HCT116 (cell line): ENCODE results near the gene CNGA1. TPM values are rescaled to one million over a fixed set of nuclear protein-coding genes. Genes with fewer than 3 reads are reported as not detected.

Experiments
- ATAC-seq: fragments of 200-7000 bp; cut with Tn5 transposase; 2 replicates; pipeline ENCODE4 v1.9.1; 2020; ENCODE audit warnings: mild to moderate bottlenecking, moderate library complexity
- BruUV-seq: library from RNA; stranded (reverse); fragments of 400-500 nt; replicated peaks from 2 replicates; lab custom pipeline; 2021; lab: Mats Ljungman, UMichigan
- CTCF ChIA-PET: fragments of 300-600 bp; sonication (Branson Sonifier 250); formaldehyde crosslinking; loops from one replicate; lab custom pipeline; 2021; ENCODE audit warnings: antibody characterized with exemption; lab: Charles Lee
- POLR2A ChIA-PET: fragments of 300-600, 350-600 bp; sonication (Branson Sonifier 250); formaldehyde crosslinking; loops from one replicate; lab custom pipeline; 2021; ENCODE audit warnings: antibody characterized with exemption; lab: Charles Lee
- RAD21 ChIA-PET, 2 experiments: fragments of 300-600 bp; sonication (Branson Sonifier 250); formaldehyde crosslinking; loops; one replicate each; lab custom pipeline; 2023; ENCODE audit warnings: low total read pairs in 2 of 2; ENCODE audit not compliant: uncharacterized antibody in 2 of 2, unreplicated experiment in 2 of 2, low non-redundant PET in 1 of 2; lab: Charles Lee
- DNase-seq: peaks from one replicate; pipeline ENCODE4 v3.0.0-alpha.2; 2010; ENCODE audit warnings: low read depth, low spot score
- H2AFZ ChIP-seq: fragments of 200-600 bp; shearing (Covaris generic), sonication (generic); 2 replicates; pipeline ENCODE4 v1.6.1; 2017; ENCODE audit warnings: low read depth, mixed run types, mixed read lengths, antibody characterized with exemption, low read length; ENCODE audit not compliant: poor library complexity, severe bottlenecking
- H3K27ac ChIP-seq: 2 replicates; pipeline ENCODE4 v1.5.1; 2012; ENCODE audit warnings: low read depth, low read length
- H3K27me3 ChIP-seq: fragments of 200-600 bp; sonication (generic); 2 replicates; pipeline ENCODE4 v1.6.1; 2016; ENCODE audit warnings: mixed run types, low read length, mixed read lengths; ENCODE audit not compliant: insufficient read depth
- H3K36me3 ChIP-seq, 2 experiments: fragments of 200-500 bp in 1 of 2; fragments of 200-600 bp in 1 of 2; sonication (Bioruptor generic) in 1 of 2; sonication (generic) in 1 of 2; 2 replicates each; pipeline versions ENCODE4 v1.5.1 to v1.6.1; 2014 to 2016; ENCODE audit warnings: low read length in 2 of 2, inconsistent platforms in 1 of 2, mixed read lengths in 1 of 2, mixed run types in 1 of 2; ENCODE audit not compliant: insufficient read depth in 2 of 2, control insufficient read depth in 1 of 2
- H3K4me1 ChIP-seq, 2 experiments: fragments of 200-600 bp in 1 of 2; sonication (generic) in 1 of 2; 2 replicates each; pipeline versions ENCODE4 v1.5.1 to v1.6.1; 2012 to 2017; ENCODE audit warnings: low read length in 2 of 2, inconsistent platforms in 1 of 2, mild to moderate bottlenecking in 1 of 2, mixed read lengths in 1 of 2, mixed run types in 1 of 2, moderate library complexity in 1 of 2; ENCODE audit not compliant: insufficient read depth in 2 of 2, control insufficient read depth in 1 of 2
- H3K4me2 ChIP-seq: fragments of 200-600 bp; sonication (generic); 2 replicates; pipeline ENCODE4 v1.6.1; 2017; ENCODE audit warnings: mixed run types, low read length, mixed read lengths
- H3K4me3 ChIP-seq, 2 experiments: fragments of 200-600 bp in 1 of 2; sonication (generic) in 1 of 2; replicated peaks in 1 of 2; 2 replicates each; pipeline ENCODE4 v1.5.1; 2011 to 2016; ENCODE audit warnings: low read length in 2 of 2, control low read depth in 1 of 2, low read depth in 1 of 2, mild to moderate bottlenecking in 1 of 2, mixed read lengths in 1 of 2, mixed run types in 1 of 2
- H3K79me2 ChIP-seq: fragments of 200-600 bp; sonication (generic); 2 replicates; pipeline ENCODE4 v1.6.1; 2017; ENCODE audit warnings: mild to moderate bottlenecking, mixed run types, low read length, moderate library complexity, mixed read lengths; ENCODE audit not compliant: insufficient read depth
- H3K9ac ChIP-seq: fragments of 200-600 bp; sonication (generic); 2 replicates; pipeline ENCODE4 v1.6.1; 2016; ENCODE audit warnings: low read length, mixed read lengths
- H3K9me2 ChIP-seq: fragments of 200-600 bp; sonication (generic), shearing (Covaris generic); 2 replicates; pipeline ENCODE4 v1.6.1; 2017; ENCODE audit warnings: mixed run types, mild to moderate bottlenecking, moderate library complexity; ENCODE audit not compliant: insufficient read depth
- H3K9me3 ChIP-seq, 2 experiments: fragments of 200-500 bp in 1 of 2; fragments of 200-600 bp in 1 of 2; sonication (Bioruptor generic) in 1 of 2; sonication (generic) in 1 of 2; 2 replicates each; pipeline ENCODE4 v1.6.1; 2014 to 2017; ENCODE audit warnings: low read length in 2 of 2, mixed read lengths in 2 of 2, inconsistent platforms in 1 of 2, low read depth in 1 of 2, mild to moderate bottlenecking in 1 of 2, mixed run types in 1 of 2, moderate library complexity in 1 of 2; ENCODE audit not compliant: control insufficient read depth in 1 of 2, insufficient read depth in 1 of 2
- H4K20me1 ChIP-seq: fragments of 200-600 bp; sonication (generic), shearing (Covaris generic); 2 replicates; pipeline ENCODE4 v1.6.1; 2017; ENCODE audit warnings: mixed run types, mild to moderate bottlenecking, moderate library complexity; ENCODE audit not compliant: insufficient read depth
- CEBPB ChIP-seq: IDR thresholded peaks from 2 replicates; pipeline ENCODE4 v1.6.1; 2012; ENCODE audit warnings: low read depth
- EGR1 ChIP-seq: IDR thresholded peaks from 2 replicates; pipeline ENCODE4 v1.6.1; 2012; ENCODE audit warnings: low read depth
- EZH2phosphoT487 ChIP-seq: fragments of 200-600 bp; IDR thresholded peaks from 2 replicates; pipeline ENCODE4 v1.6.1; 2018; ENCODE audit warnings: antibody characterized with exemption, borderline replicate concordance
- JUND ChIP-seq: IDR thresholded peaks from 2 replicates; pipeline ENCODE4 v1.6.1; 2012
- POLR2A ChIP-seq: IDR thresholded peaks from 2 replicates; pipeline ENCODE4 v1.7.0; 2011; ENCODE audit warnings: borderline replicate concordance; ENCODE audit not compliant: insufficient read depth, insufficient read length; ENCODE audit errors: extremely low read depth
- POLR2AphosphoS5 ChIP-seq: IDR thresholded peaks from 2 replicates; pipeline ENCODE4 v1.6.1; 2011; ENCODE audit warnings: mild to moderate bottlenecking, low read depth, low read length, moderate library complexity
- RAD21 ChIP-seq: IDR thresholded peaks from 2 replicates; pipeline ENCODE4 v1.6.1; 2012; ENCODE audit warnings: low read depth, mild to moderate bottlenecking
- SIN3A ChIP-seq: IDR thresholded peaks from 2 replicates; pipeline ENCODE4 v1.6.1; 2012; ENCODE audit warnings: low read depth
- SRF ChIP-seq: IDR thresholded peaks from 2 replicates; pipeline ENCODE4 v1.6.1; 2012; ENCODE audit warnings: low read depth
- ZFX ChIP-seq: fragments of 450-650 bp; IDR thresholded peaks from 2 replicates; pipeline ENCODE4 v1.6.1; 2017
- intact Hi-C: fragments of 100-400 bp; cut with micrococcal nuclease; formaldehyde crosslinking; loops from 2 replicates; pipeline ENCODE4 v1.10.0; 2022
- total RNA-seq: library from RNA; stranded (reverse); gene quantifications from one replicate; pipeline ENCODE4 v1.2.1, GENCODE V29; 2021; ENCODE audit not compliant: unreplicated experiment
- TF ChIP-seq, protein P1 (sequence below): IDR thresholded peaks from 2 replicates; pipeline ENCODE4 v1.6.1; 2011; ENCODE audit warnings: mild to moderate bottlenecking, low read length, moderate library complexity; ENCODE audit not compliant: insufficient replicate concordance; ENCODE audit errors: extremely low read depth
- TF ChIP-seq, protein P2 (sequence below): IDR thresholded peaks from 2 replicates; pipeline ENCODE4 v1.6.1; 2012
- TF ChIP-seq, protein P3 (sequence below), 3 experiments: fragments of 200-600 bp in 1 of 3; sonication (generic) in 1 of 3; IDR thresholded peaks in 2 of 3; conservative IDR thresholded peaks in 1 of 3; 2 replicates each; pipeline ENCODE4 v1.5.1; 2012 to 2017; ENCODE audit warnings: low read depth in 2 of 3, low read length in 2 of 3, antibody characterized with exemption in 1 of 3, borderline replicate concordance in 1 of 3, control low read depth in 1 of 3, mild to moderate bottlenecking in 1 of 3, mixed read lengths in 1 of 3, mixed run types in 1 of 3, moderate library complexity in 1 of 3; ENCODE audit not compliant: insufficient read depth in 1 of 3

CNGA1 gene
- total RNA-seq, 1 experiment from 2014 or later = 2.1 TPM

DNA sequence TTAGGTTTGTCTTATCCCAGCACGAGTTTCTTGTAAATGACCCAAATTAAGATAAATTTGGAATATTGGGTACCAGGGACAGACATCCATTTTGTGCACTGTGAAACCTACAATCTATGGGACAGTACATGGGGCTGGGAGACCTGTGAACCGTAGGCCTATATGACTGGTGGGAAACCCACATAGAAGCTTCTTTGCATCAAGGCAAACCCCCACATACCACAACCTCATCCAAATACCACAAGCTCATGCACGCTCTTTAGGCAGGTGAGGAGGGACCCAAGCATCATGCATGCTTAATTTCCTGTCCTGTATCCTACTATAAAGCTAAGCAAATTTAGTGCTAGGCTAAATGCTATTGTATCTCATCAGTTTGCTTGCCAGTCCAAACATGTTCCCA, 47.9 kb upstream of the CNGA1 start:
- ChIA-PET POLR2A (no interaction called here), CTCF (no interaction called here), RAD21 (no interaction called here)
- DNase-seq (no peak), ATAC-seq (no peak)
- H3K27me3 ChIP-seq = no peaks in the 10 kb centered on the region
- H3K4me1 ChIP-seq = no peaks in the 10 kb centered on the region
- TF ChIP-seq POLR2AphosphoS5 = no peak
- no peak for TF ChIP-seq ZFX
- TF ChIP-seq, protein P1, sequence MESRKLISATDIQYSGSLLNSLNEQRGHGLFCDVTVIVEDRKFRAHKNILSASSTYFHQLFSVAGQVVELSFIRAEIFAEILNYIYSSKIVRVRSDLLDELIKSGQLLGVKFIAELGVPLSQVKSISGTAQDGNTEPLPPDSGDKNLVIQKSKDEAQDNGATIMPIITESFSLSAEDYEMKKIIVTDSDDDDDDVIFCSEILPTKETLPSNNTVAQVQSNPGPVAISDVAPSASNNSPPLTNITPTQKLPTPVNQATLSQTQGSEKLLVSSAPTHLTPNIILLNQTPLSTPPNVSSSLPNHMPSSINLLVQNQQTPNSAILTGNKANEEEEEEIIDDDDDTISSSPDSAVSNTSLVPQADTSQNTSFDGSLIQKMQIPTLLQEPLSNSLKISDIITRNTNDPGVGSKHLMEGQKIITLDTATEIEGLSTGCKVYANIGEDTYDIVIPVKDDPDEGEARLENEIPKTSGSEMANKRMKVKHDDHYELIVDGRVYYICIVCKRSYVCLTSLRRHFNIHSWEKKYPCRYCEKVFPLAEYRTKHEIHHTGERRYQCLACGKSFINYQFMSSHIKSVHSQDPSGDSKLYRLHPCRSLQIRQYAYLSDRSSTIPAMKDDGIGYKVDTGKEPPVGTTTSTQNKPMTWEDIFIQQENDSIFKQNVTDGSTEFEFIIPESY = no peak
- TF ChIP-seq POLR2A = no peak
- H3K9me3 ChIP-seq = no peaks in the 10 kb centered on the region
- no TSS peak for BruUV-seq
- H3K27ac ChIP-seq = no peak overlapping the region
- no peak overlapping the region for H3K9ac ChIP-seq
- no peak overlapping the region for H3K4me3 ChIP-seq
- H3K4me2 ChIP-seq = no peak overlapping the region
- no peaks in the 10 kb centered on the region for H4K20me1 ChIP-seq
- H3K36me3 ChIP-seq = no peaks in the 10 kb centered on the region
- H2AFZ ChIP-seq = no peak overlapping the region
- no peaks in the 10 kb centered on the region for H3K9me2 ChIP-seq
- intact Hi-C loops = no loop called here
- no peaks in the 10 kb centered on the region for H3K79me2 ChIP-seq

DNA sequence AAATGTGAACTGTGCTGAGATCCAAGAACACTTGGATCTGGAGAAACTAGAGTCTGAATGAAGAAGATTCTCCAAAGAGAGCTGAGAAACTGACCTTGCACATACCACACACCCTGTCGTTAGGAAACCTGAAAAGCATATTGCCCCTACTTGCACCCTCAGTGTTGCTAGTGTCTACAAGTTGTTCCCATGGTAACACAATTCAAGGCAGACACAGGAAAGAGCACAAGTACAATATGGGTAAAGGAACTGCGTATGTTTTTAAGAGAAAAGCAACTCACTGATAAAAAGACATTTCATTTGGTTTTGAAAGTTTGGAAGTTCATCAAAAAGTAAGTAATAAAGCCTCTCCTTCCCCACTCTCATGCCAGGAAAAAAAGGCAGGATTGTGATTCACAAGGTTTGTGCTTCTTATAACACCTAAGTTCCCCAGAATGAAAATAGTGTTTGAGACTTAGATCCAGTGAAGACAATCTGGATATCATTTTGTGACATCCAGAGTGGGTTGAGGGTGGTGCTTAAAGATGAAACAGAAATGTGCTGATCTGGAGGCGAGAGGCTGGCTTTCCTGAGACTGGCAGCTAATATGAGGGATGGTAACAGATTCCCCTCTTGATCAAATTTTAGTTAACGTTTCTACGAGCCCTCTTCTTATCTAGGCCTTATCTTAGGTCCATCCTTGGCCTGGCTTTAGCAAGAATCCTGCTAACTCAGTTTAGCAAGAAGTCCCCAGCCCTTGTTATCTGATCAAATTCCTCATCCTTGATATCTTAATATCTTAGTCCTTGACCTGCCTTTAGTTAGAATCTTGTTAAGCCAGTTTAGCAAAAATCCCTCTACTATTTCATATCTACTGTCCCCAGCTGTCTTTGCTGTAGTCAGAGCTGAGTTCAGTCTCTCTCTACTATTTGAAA, 42.4 kb upstream of the CNGA1 start:
- no peaks in the 10 kb centered on the region for H3K79me2 ChIP-seq
- no peak for DNase-seq
- TF ChIP-seq CEBPB (no peak), EZH2phosphoT487 (no peak), JUND (no peak), SRF (no peak), SIN3A (no peak), EGR1 (no peak), RAD21 (no peak)
- TF ChIP-seq, protein P2, sequence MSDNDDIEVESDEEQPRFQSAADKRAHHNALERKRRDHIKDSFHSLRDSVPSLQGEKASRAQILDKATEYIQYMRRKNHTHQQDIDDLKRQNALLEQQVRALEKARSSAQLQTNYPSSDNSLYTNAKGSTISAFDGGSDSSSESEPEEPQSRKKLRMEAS = no peak
- TF ChIP-seq, protein P3, sequence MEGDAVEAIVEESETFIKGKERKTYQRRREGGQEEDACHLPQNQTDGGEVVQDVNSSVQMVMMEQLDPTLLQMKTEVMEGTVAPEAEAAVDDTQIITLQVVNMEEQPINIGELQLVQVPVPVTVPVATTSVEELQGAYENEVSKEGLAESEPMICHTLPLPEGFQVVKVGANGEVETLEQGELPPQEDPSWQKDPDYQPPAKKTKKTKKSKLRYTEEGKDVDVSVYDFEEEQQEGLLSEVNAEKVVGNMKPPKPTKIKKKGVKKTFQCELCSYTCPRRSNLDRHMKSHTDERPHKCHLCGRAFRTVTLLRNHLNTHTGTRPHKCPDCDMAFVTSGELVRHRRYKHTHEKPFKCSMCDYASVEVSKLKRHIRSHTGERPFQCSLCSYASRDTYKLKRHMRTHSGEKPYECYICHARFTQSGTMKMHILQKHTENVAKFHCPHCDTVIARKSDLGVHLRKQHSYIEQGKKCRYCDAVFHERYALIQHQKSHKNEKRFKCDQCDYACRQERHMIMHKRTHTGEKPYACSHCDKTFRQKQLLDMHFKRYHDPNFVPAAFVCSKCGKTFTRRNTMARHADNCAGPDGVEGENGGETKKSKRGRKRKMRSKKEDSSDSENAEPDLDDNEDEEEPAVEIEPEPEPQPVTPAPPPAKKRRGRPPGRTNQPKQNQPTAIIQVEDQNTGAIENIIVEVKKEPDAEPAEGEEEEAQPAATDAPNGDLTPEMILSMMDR (IDR thresholded peaks at IDR 0.05 in 2 of 3, conservative IDR thresholded peaks at IDR 0.05 in 1 of 3; ENCODE audit: borderline replicate concordance in 1 of 3, insufficient read depth in 1 of 3, low read depth in 2 of 3, low read length in 2 of 3) = no peak
- TF ChIP-seq, protein P1 = no peak

More for the DNA sequence above, 42.4 kb upstream of the CNGA1 start:
- H3K4me1 ChIP-seq = no peaks in the 10 kb centered on the region
- no peaks in the 10 kb centered on the region for H3K27me3 ChIP-seq
- CTCF ChIA-PET = no interaction called here
- no peak overlapping the region for H3K4me3 ChIP-seq
- RAD21 ChIA-PET = no interaction called here
- H3K36me3 ChIP-seq = no peaks in the 10 kb centered on the region
- H3K9ac ChIP-seq = no peak overlapping the region
- no peaks in the 10 kb centered on the region for H4K20me1 ChIP-seq
- no peak overlapping the region for H3K4me2 ChIP-seq
- ATAC-seq = no peak
- POLR2A ChIA-PET = no interaction called here
- no peaks in the 10 kb centered on the region for H3K9me2 ChIP-seq
- no peaks in the 10 kb centered on the region for H3K9me3 ChIP-seq
- intact Hi-C loops = no loop called here
- H3K27ac ChIP-seq = no peak overlapping the region
- BruUV-seq = no TSS peak
- H2AFZ ChIP-seq = no peak overlapping the region
